Measurements from ENCODE around the gene WDR20. TPM values are rescaled to one million over a fixed set of nuclear protein-coding genes. Genes with fewer than 3 reads are reported as not detected.
A peak's percentile ranks its signal among the peaks of the same experiment; 100 is the strongest.
"Not testable (repeated sequence)": the region's sequence is repeated elsewhere in the genome, so short reads cannot be mapped to it uniquely, and the experiment has no call there.

The WDR20 gene
- total RNA-seq, 1 experiment from 2014 or later, result 7.9 TPM

DNA sequence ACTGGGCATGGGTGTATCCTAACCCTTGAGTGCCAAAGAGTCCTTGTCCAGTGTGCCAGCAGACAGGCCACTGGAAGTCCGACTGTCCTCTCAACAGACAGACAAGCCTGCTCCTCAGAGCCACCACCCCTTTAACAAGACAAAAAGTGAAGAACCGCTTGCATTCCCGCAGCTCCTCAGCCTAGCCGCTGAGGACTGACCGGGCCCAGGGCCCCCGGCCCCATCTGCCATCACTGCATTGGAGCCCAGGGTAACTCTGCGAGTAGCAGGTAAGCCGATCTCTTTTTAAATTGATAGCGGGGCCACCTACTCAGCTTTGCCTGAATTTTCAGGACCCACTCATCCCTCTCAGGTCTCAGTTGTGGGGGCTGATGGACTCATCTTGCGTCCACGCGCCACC lies 96.3 kb downstream of the WDR20 start:
- no peak for DNase-seq (ENCODE audit: low read depth)

DNA sequence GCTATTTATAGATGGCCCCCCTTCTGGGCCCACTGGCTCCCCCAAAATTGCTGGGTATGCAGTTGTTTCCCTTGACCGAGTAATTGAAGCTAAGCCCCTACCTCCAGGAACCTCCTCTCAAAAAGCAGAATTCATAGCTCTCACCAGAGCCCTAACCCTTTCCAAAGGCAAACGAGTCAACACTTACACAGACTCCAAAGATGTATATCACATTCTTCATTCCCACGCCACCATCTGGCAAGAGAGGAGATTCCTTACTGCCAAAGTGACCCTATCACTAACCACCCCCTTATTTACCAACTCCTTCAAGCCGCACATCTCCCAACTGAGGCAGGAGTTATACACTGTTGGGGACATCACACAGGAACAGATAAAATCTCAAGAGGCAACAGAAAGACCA lies 98.4 kb downstream of the WDR20 start:
- no peak for DNase-seq (ENCODE audit: low read depth)

DNA sequence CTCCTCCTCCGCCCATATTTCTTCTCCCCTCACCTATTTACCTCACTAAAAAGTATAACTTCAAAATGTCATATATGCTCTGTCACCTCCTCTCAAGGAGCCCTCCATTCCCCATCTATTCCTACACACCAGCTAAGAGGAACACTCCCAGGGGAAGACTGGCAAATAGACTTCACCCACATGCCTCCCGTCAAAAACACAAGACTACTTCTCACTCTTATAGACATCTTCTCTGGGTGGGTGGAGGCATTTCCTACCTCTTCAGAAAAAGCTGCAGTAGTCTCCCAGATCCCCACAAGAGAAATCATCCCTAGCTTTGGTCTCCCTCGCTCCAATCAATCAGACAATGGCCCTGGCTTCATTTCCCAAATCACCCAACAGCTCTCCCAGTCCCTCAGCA lies 99.1 kb downstream of the WDR20 start:
- DNase-seq (ENCODE audit: low read depth), result no peak

DNA sequence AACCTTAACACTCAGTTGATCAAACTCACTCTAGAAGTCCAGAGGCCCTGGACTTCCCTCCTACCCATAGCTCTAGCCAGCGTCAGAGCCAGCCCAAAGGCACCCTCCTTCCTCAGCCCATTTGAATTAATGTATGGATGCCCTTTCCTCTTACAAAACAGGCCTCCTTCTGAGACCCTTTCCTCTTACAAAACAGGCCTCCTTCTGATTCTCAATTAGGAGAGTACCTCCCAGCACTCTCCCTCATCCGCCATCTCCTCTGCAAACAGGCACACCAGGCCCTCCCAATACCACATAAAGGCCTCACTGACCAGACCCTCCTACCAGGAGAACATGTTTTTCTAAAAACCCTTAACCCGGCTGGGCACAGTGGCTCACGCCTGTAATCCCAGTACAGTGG lies 99.5 kb downstream of the WDR20 start:
- no peak for DNase-seq (ENCODE audit: low read depth)

DNA sequence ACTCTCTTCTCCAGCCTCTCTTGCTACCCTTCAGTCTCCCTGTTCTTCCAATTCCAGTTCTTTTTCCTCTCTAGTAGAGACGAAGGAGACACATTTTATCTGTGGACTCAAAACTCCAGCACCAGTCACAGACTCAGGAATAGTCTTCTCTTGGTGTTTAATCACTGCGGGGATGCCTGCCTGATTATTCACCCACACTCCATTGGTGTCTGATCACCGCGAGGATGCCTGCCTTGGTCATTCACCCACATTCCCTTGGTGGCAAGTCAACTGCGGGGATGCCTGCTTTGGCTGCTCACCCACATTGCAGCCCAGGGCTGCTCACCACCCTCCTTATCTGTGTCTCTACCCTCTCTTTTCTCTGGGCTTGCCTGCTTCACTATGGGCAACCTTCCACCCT lies 100.8 kb downstream of the WDR20 start:
- DNase-seq (ENCODE audit: low read depth), result peak; percentile 79

DNA sequence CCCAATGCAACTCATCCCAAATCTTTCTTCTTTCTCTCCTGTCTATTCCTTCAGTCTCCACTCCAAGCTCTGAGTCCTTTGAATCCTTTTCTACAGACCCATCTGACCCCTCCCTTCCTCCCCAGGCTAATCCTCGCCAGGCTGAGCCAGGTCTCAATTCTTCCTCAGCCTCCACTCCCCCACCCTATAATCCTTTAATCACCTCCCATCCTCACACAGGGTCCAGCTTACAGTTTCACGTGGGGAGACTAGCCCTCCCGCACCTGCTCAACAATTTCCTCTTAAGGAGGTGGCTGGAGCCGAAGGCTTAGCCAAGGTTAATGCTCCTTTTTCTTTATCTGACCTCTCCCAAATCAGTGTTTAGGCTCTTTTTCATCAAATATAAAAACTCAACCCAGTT lies 101.5 kb downstream of the WDR20 start:
- DNase-seq (ENCODE audit: low read depth), result no peak

DNA sequence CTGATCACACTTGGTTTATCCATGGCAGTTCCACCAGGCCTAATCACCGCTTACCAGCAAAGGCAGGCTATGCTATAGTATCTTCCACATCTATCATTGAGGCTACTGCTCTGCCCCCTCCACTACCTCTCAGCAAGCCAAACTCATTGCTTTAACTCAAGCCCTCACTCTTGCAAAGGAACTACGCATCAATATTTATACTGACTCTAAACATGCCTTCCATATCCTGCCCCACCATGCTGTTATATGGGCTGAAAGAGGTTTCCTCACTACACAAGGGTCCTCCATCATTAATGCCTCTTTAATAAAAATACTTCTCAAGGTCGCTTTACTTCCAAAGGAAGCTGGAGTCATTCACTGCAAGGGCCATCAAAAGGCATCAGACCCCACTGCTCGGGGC lies 104.1 kb downstream of the WDR20 start:
- DNase-seq (ENCODE audit: low read depth), result not testable (repeated sequence)

DNA sequence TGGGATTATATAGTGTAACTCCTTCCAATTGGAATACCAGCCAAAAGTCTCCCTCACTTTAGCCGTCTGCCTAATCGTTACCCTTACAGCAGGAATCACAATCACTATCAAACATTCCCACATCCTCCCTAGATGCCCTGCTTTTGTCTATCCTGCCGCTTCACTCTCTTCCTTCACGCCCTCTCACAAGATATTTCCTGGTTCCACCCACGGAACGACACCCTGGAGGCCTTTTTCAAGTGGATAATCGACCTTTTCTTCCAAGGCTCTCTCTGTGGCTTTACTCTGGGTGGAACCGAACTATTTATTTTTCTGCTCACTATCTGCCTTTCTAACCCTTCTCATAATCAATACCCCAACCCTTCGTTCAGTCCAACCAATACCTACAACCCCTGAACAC lies 106.4 kb downstream of the WDR20 start:
- no peak for DNase-seq (ENCODE audit: low read depth)

DNA sequence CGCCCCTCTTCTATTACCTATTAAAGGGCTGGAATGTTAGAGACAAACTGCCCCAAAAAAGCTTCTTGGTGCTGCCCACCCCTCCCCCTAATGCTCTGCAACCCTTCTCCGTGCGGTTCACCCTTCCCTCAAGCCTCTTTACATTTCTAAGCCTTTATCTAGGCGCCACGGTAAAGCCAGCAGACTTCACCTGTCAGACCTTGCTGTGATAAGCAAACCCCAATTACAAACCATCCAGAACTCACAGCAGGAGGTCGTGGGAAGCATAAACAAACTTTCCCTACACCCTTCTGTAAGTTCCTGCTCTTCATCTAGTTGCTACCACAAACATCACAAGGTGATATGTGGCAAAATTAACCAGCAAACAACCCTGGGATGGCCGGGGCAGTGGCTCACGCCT lies 108.4 kb downstream of the WDR20 start:
- DNase-seq (ENCODE audit: low read depth), result peak; percentile 34

DNA sequence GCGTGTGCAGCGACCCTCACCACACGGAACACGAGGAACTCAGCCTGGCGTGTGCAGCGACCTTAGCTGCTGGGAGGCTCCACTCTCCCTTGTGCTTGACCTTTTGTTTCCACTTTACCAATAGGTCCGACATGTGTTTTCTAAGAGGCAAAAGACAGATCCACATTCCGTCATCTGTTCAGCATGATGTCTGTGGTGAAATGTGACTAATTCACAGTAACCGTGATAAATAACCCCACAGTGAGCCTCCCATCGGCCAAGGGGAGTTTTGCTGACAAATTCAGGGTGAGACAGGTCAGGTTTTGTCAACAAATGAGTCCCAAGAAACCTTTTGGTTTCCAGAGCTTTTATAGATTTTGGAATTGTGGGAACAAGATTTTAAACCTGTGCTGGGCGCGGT lies 109.3 kb downstream of the WDR20 start:
- DNase-seq (ENCODE audit: low read depth), result peak; percentile 78

DNA sequence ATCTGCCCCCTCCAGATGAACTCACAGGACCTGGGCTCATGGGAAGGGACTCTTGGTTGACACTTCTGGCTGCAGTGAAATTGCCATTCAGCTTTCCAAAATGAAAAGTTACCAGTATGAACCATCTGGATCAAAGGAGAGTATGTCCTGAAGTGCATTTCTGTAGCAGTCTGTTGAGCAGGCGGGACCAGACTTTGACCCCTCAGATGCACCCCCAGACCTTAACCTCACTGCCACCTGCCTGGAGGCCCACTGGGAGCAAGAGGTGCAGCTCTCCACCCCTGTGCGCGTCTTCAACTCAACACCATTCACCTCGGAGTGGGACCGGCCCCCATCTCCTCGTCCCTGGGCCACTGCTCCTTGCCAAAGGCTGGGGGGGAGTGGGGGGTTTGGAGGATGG lies 110.3 kb downstream of the WDR20 start:
- DNase-seq (ENCODE audit: low read depth), result no peak

DNA sequence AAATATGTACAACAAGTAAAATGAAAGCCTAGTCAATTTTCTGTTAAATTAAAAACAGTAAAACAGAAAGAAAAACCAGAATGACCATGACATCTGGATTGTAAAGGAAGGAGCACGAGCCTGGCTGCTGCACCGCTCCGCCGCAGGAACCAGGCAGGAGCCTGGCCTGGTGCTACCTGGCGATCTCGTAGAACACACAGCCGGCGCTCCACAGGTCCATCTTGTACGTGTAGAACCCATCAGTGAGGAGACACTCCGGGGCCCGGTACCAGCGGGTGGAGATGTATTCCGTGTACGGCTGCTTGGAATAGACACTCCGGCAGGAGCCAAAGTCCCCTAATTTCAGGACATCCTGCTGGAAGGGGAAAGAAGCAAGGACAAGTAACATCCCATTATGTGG lies 110.9 kb downstream of the WDR20 start:
- no peak for DNase-seq (ENCODE audit: low read depth)

DNA sequence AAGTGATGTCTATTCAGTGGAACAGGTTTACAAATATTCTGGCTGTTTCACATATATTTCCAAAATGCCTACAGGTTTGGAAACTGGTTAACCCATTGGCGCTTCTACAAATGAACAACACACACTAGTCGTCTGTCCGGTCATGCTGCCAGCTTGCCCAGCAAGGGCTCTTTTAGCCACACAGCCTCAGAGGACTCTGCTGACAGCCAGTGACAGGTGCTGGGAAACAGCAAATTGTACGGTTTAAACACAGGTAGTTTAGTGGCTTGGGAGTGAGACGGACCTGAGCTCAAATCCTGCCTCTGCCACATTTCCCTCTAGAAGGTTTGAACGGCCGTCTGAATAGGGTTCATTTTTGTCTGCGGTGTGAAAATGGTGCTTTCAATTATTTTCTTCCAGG lies 111.5 kb downstream of the WDR20 start:
- no peak for DNase-seq (ENCODE audit: low read depth)

DNA sequence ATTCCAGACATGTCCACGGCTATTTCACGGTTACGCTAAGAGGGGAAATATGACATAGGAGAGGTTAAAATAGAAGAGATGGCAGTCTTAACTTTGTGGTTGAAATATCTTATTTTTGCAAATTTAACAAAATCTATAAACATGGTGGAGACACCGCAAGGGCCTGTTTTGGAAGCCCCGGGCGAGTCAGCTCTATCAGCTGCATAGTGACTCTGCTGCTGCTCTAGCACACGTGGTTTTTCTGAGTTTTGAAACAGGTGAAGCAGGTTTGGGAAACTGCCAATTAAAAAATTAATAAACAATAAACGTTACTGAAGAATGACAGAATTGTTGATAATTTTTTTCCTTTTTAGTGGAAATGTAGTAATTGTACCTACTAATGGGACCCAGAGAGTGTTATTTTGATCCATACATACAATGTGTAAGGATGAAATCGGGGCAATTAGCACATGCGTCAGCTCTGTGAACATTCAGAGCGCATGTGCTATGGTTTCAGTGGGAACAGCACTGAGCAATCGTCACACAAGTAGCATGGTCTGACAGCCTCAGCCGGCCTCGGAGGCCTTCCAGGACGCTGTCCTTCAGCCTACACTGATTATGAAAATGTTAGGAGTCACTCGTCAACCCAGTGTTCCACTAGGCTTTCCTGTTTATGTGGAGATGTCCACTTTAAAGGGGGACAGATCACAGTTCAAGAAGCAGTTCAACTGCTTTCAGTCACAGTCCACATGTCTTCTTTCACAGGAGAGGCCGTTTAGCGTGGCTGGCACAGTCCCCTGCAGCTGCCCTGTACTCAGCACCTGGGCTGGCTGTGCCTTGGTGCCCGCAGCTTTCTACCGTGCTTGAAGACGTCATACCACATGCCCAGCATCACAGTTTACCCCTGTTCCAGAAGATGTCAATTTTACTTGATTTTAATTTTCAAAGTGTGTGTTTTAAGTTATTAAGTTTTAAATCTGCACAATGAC lies 113.4 kb downstream of the WDR20 start:
- DNase-seq (ENCODE audit: low read depth), result no peak

DNA sequence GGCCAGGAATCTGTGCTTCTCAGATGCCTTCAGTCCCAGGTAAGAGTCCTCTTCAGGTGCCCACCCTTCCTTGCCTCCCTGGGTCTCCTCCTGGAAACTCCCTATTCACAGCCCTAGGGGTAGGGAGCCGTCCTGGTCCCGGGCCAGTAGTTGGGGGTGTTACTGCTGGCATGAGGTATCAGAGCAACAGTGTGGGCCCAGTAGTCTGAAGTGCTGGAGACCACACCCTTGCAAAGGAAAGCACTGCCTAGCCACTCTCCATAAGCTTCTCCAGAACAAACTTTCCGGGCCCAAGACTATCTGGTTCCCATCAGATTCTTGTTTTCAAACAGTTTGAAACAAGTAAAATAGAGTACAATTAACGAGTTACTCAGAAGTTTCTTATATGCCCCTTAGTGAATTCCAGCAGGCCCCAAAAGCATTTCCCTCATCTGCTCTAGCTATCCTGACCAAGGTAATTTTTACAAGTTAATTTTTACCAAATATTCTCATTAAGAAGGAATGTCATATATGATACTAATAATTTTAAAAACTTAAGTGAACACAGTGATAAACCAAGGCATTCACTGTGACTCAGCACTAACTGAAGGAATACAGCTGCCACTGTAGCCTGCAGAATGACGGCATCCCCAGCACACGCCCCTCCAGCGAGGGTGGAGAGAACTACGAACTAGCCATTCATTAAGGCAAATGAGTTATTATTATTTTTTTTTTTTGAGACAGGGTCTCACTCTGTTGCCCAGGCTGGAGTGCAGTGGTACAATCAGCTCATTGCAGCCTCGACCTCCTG lies 115.9 kb downstream of the WDR20 start:
- DNase-seq (ENCODE audit: low read depth), result no peak

DNA sequence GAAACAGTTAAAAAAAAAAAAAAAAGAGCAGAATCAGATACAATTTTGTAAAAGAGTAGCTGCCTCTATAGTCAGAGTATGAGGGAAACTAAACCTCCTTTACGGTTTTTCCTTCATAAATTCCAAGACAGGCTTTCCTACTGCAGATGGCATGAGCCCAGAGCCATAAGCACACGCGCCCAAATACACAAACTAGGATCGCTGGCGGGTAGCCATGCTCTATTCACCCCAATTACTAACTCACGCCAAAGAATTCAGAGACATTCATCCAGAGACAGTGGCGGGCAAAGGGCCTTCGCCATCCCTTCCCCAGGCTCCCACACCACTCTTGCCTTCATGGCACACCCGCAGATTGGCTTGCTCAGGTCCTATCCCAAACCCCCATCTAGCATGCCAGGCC lies 117.0 kb downstream of the WDR20 start:
- DNase-seq (ENCODE audit: low read depth), result no peak

DNA sequence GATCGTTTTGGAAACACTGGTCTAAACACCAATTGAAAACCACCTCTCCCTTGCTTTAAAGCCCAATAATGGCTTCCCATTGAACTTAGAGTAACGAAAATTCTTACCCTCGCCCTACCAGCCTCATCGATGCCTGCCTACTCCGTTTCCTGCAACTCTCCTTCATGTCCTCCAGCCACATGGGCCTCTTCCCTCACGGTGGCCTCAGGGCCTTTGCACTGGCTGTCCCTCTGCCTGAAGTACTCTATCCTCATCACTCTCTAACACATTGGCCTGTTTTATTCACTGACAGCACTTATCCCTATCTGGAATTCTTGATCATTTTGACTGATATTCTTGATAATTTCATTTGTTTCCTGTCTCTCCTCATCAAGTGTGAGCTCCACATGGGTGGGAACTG lies 118.4 kb downstream of the WDR20 start:
- DNase-seq (ENCODE audit: low read depth), result no peak

Other genes starting within 250 kb of the WDR20 start
- gene DYNC1H1, start 175.3 kb upstream of the WDR20 start, total RNA-seq (2014; rRNA removed; shearing (Covaris generic)), result 93.0 and 257 TPM in 2 replicates
- 355 and 816 TPM in 2 replicates for gene HSP90AA1, start 52.9 kb upstream of the WDR20 start, total RNA-seq (2014; rRNA removed; shearing (Covaris generic))
- 27.3 and 44.3 TPM in 2 replicates for gene MOK, start 165.3 kb downstream of the WDR20 start, total RNA-seq (2014; rRNA removed; shearing (Covaris generic))
- gene ZNF839, start 179.8 kb downstream of the WDR20 start, total RNA-seq (2014; rRNA removed; shearing (Covaris generic)), result 3.4 and 4.6 TPM in 2 replicates
- 33.8 and 36.1 TPM in 2 replicates for gene CINP, start 223.0 kb downstream of the WDR20 start, total RNA-seq (2014; rRNA removed; shearing (Covaris generic))
- gene TECPR2, start 223.0 kb downstream of the WDR20 start, total RNA-seq (2014; rRNA removed; shearing (Covaris generic)), result 4.4 and 6.2 TPM in 2 replicates